CD8-positive, alpha-beta memory T cell (primary cell): Measurements from ENCODE around the gene PCDHGC5. TPM values are rescaled to one million over a fixed set of nuclear protein-coding genes. Genes with fewer than 3 reads are reported as not detected.

ENCODE experiments used
- CTCF ChIA-PET: fragments of 350-600 bp; sonication (Branson Sonifier 250); formaldehyde crosslinking; loops from one replicate; lab custom pipeline; 2021; ENCODE audit warnings: antibody characterized with exemption; lab: Charles Lee
- POLR2A ChIA-PET: fragments of 350-600 bp; sonication (Branson Sonifier 250); formaldehyde crosslinking; loops from one replicate; lab custom pipeline; 2021; ENCODE audit warnings: antibody characterized with exemption; lab: Charles Lee
- DNase-seq, 5 donors: peaks; one replicate each; pipeline versions ENCODE4 v3.0.0 to v3.0.0-alpha.2; 2020 to 2022; ENCODE audit warnings: mixed read lengths in 1 of 5
- H3K27ac ChIP-seq: one replicate; pipeline ENCODE4 v1.7.0; 2013; ENCODE audit warnings: low read depth, mild to moderate bottlenecking, low read length, moderate library complexity
- H3K27me3 ChIP-seq: 2 replicates; pipeline ENCODE4 v1.7.0; 2013; ENCODE audit warnings: low read length, mild to moderate bottlenecking; ENCODE audit not compliant: insufficient read depth, poor library complexity, severe bottlenecking
- H3K36me3 ChIP-seq: 2 replicates; pipeline ENCODE4 v1.7.0; 2013; ENCODE audit warnings: mild to moderate bottlenecking, low read length, moderate library complexity; ENCODE audit not compliant: insufficient read depth
- H3K4me1 ChIP-seq: 2 replicates; pipeline ENCODE4 v1.7.0; 2013; ENCODE audit warnings: mild to moderate bottlenecking, low read length, moderate library complexity; ENCODE audit not compliant: insufficient read depth
- H3K4me3 ChIP-seq: 2 replicates; pipeline ENCODE4 v1.7.0; 2013; ENCODE audit warnings: mild to moderate bottlenecking, low read length
- H3K9me3 ChIP-seq: 2 replicates; pipeline ENCODE4 v1.7.0; 2013; ENCODE audit warnings: mild to moderate bottlenecking, low read length
- H3K27ac Mint-ChIP-seq, 8 donors: one replicate each; pipeline ENCODE4 v1.8.0; 2020 to 2021; ENCODE audit warnings: mixed read lengths in 8 of 8, mild to moderate bottlenecking in 6 of 8, inconsistent platforms in 3 of 8, moderate library complexity in 3 of 8
- H3K27me3 Mint-ChIP-seq, 2 donors: one replicate each; pipeline ENCODE4 v1.8.0; 2020 to 2021; ENCODE audit warnings: mixed read lengths in 2 of 2, mild to moderate bottlenecking in 1 of 2, moderate library complexity in 1 of 2
- H3K36me3 Mint-ChIP-seq, 3 donors: one replicate each; pipeline ENCODE4 v1.8.0; 2020 to 2021; ENCODE audit warnings: mixed read lengths in 3 of 3, inconsistent platforms in 1 of 3, mild to moderate bottlenecking in 1 of 3
- H3K4me1 Mint-ChIP-seq, 3 donors: one replicate each; pipeline ENCODE4 v1.8.0; 2020 to 2021; ENCODE audit warnings: mixed read lengths in 3 of 3, inconsistent platforms in 1 of 3, mild to moderate bottlenecking in 1 of 3
- H3K4me3 Mint-ChIP-seq, 7 donors: one replicate each; pipeline ENCODE4 v1.8.0; 2020 to 2021; ENCODE audit warnings: mixed read lengths in 7 of 7, mild to moderate bottlenecking in 6 of 7, moderate library complexity in 4 of 7, inconsistent platforms in 2 of 7
- H3K9me3 Mint-ChIP-seq, 5 donors: one replicate each; pipeline ENCODE4 v1.8.0; 2020 to 2022; ENCODE audit warnings: mixed read lengths in 5 of 5, mild to moderate bottlenecking in 3 of 5, moderate library complexity in 2 of 5, inconsistent platforms in 1 of 5
- polyA plus RNA-seq: library from polyadenylated mRNA; unstranded; fragments of 300-500 nt; fragmentation: Illumina TruSeq; gene quantifications from one replicate; pipeline ENCODE4 v1.2.3, GENCODE V29; 2021
- total RNA-seq, 2 experiments: library from RNA; stranded (reverse); gene quantifications; one replicate each; pipeline ENCODE4 v1.2.3, GENCODE V29; 2021

Gene PCDHGC5
- total and polyA plus RNA-seq, 3 experiments from 2014 or later = not detected

- H3K4me3 ChIP-seq = peak overlapping the region; percentile 65
- POLR2A ChIA-PET = interaction anchor here (0.6 kb wide), 1 partner anchor 193 kb away, joined by 3 read pairs; no protein-coding TSS in a partner anchor
These were observed 23.0 kb downstream of the PCDHGC5 start for GRCh38 chr5:141511771-141512325.

GRCh38 chr5:141512390-141512910 lies 23.6 kb downstream of the PCDHGC5 start:
- Mint-ChIP-seq H3K36me3 (peaks cover 6 to 38% (median 12%) of the 10 kb centered on the region in 3 donors), H3K4me3 (peak overlapping the region; percentile 74 to 88 (median 85)), H3K9me3 (no peaks in the 10 kb centered on the region), H3K27ac (peak overlapping the region in 4 of 8 donors; percentile 27 to 74 (median 65)), H3K27me3 (peaks cover 0 to 1% of the 10 kb centered on the region in 2 donors), H3K4me1 (peaks cover 27 to 39% (median 33%) of the 10 kb centered on the region in 3 donors)
- H3K27ac ChIP-seq = no peak overlapping the region
- H3K4me1 ChIP-seq = peaks cover 23% of the 10 kb centered on the region
- peaks cover 22% of the 10 kb centered on the region for H3K36me3 ChIP-seq
- peak; percentile 67 to 88 (median 79) for DNase-seq
- H3K4me3 ChIP-seq = peak overlapping the region; percentile 65
- ChIA-PET CTCF (interaction anchor here (0.6 to 7.9 kb wide), 20 partner anchors 11 to 304 kb away, joined by 3 to 67 read pairs (median 4); partner anchors contain the start of genes PCDHB12, PCDHGA10, PCDHGA12 and TAF7), POLR2A (interaction anchor here (0.6 to 1.3 kb wide), 2 partner anchors 192 to 194 kb away, joined by 3 to 5 read pairs; partner anchors contain the start of gene TAF7)
- no peaks in the 10 kb centered on the region for H3K27me3 ChIP-seq
- no peaks in the 10 kb centered on the region for H3K9me3 ChIP-seq

More at GRCh38 chr5:141511771-141512325, 23.0 kb downstream of the PCDHGC5 start:
- Mint-ChIP-seq H3K4me1 (peaks cover 27 to 39% (median 33%) of the 10 kb centered on the region in 3 donors), H3K27ac (peak overlapping the region in 3 of 8 donors; percentile 29 to 81 (median 80)), H3K27me3 (peaks cover 0 to 1% of the 10 kb centered on the region in 2 donors), H3K4me3 (peak overlapping the region in 3 of 7 donors; percentile 34 to 85 (median 35)), H3K9me3 (no peaks in the 10 kb centered on the region), H3K36me3 (peaks cover 2 to 32% (median 10%) of the 10 kb centered on the region in 3 donors)
- no peaks in the 10 kb centered on the region for H3K9me3 ChIP-seq
- H3K4me1 ChIP-seq = peaks cover 23% of the 10 kb centered on the region
- CTCF ChIA-PET = interaction anchor here (1.5 to 7.9 kb wide), 12 partner anchors 11 to 193 kb away, joined by 3 to 67 read pairs (median 8); partner anchors contain the start of genes PCDHGA10, PCDHGA12 and TAF7
- no peak overlapping the region for H3K27ac ChIP-seq
- peaks cover 18% of the 10 kb centered on the region for H3K36me3 ChIP-seq
- no peaks in the 10 kb centered on the region for H3K27me3 ChIP-seq
- DNase-seq = no peak

- Histone ChIP-seq H3K4me3 (peak overlapping the region; percentile 65), H3K4me1 (peaks cover 23% of the 10 kb centered on the region), H3K27me3 (no peaks in the 10 kb centered on the region), H3K9me3 (no peaks in the 10 kb centered on the region), H3K36me3 (peaks cover 28% of the 10 kb centered on the region), H3K27ac (no peak overlapping the region)
- Mint-ChIP-seq H3K4me1 (peaks cover 27 to 39% (median 33%) of the 10 kb centered on the region in 3 donors), H3K36me3 (peaks cover 6 to 44% (median 15%) of the 10 kb centered on the region in 3 donors), H3K27ac (peak overlapping the region; percentile 10 to 84 (median 54)), H3K27me3 (peaks cover 0 to 1% of the 10 kb centered on the region in 2 donors), H3K4me3 (peak overlapping the region; percentile 74 to 88 (median 85)), H3K9me3 (no peaks in the 10 kb centered on the region)
- CTCF ChIA-PET = interaction anchor here (0.6 to 7.9 kb wide), 20 partner anchors 10 to 305 kb away, joined by 3 to 67 read pairs (median 4); partner anchors contain the start of genes PCDHB12, PCDHGA10, PCDHGA12 and TAF7
- POLR2A ChIA-PET = interaction anchor here (1.3 kb wide), 1 partner anchor 193 kb away, joined by 5 read pairs; the partner anchor contains the start of gene TAF7
- peak in 1 of 5 donors; percentile 22 for DNase-seq
These were observed 24.2 kb downstream of the PCDHGC5 start for GRCh38 chr5:141512911-141513626.

- H3K27me3 Mint-ChIP-seq = peaks cover 0 to 1% of the 10 kb centered on the region in 2 donors
- DNase-seq = peak in 3 of 5 donors; percentile 26 to 52 (median 27)
- peaks cover 23% of the 10 kb centered on the region for H3K4me1 ChIP-seq
- no peaks in the 10 kb centered on the region for H3K9me3 Mint-ChIP-seq
- peaks cover 7 to 51% (median 17%) of the 10 kb centered on the region in 3 donors for H3K36me3 Mint-ChIP-seq
- no peaks in the 10 kb centered on the region for H3K9me3 ChIP-seq
- peaks cover 32% of the 10 kb centered on the region for H3K36me3 ChIP-seq
- peak overlapping the region; percentile 65 for H3K4me3 ChIP-seq
- no peaks in the 10 kb centered on the region for H3K27me3 ChIP-seq
- CTCF ChIA-PET = interaction anchor here (1.2 to 7.9 kb wide), 7 partner anchors 9 to 195 kb away, joined by 3 to 67 read pairs (median 12); partner anchors contain the start of genes PCDHGA10 and TAF7
- H3K27ac ChIP-seq = no peak overlapping the region
- POLR2A ChIA-PET = interaction anchor here (1.3 kb wide), 1 partner anchor 193 kb away, joined by 5 read pairs; the partner anchor contains the start of gene TAF7
- peak overlapping the region in 5 of 8 donors; percentile 70 to 90 (median 79) for H3K27ac Mint-ChIP-seq
- H3K4me1 Mint-ChIP-seq = peaks cover 27 to 39% (median 33%) of the 10 kb centered on the region in 3 donors
- peak overlapping the region; percentile 74 to 88 (median 85) for H3K4me3 Mint-ChIP-seq
These were observed 24.9 kb downstream of the PCDHGC5 start for GRCh38 chr5:141513627-141514329.

GRCh38 chr5:141514330-141515133 lies 25.7 kb downstream of the PCDHGC5 start:
- H3K36me3 ChIP-seq = peaks cover 39% of the 10 kb centered on the region

GRCh38 chr5:141515141-141515540 lies 26.3 kb downstream of the PCDHGC5 start:
- Histone ChIP-seq H3K27ac (no peak overlapping the region), H3K4me1 (peaks cover 23% of the 10 kb centered on the region), H3K36me3 (peaks cover 45% of the 10 kb centered on the region), H3K9me3 (no peaks in the 10 kb centered on the region), H3K27me3 (no peaks in the 10 kb centered on the region), H3K4me3 (no peak overlapping the region)
- Mint-ChIP-seq H3K9me3 (no peaks in the 10 kb centered on the region), H3K27me3 (peaks cover 0 to 1% of the 10 kb centered on the region in 2 donors), H3K27ac (peak overlapping the region in 6 of 8 donors; percentile 26 to 95 (median 53)), H3K36me3 (peaks cover 13 to 65% (median 21%) of the 10 kb centered on the region in 3 donors), H3K4me1 (peaks cover 27 to 39% (median 29%) of the 10 kb centered on the region in 3 donors), H3K4me3 (peak overlapping the region in 1 of 7 donors; percentile 63)
- ChIA-PET POLR2A (no interaction called here), CTCF (interaction anchor here (1.1 to 7.9 kb wide), 9 partner anchors 8 to 200 kb away, joined by 3 to 67 read pairs (median 4); partner anchors contain the start of genes PCDHGA10 and TAF7)
- DNase-seq = no peak

More at GRCh38 chr5:141514330-141515133, 25.7 kb downstream of the PCDHGC5 start:
- Histone ChIP-seq H3K9me3 (no peaks in the 10 kb centered on the region), H3K4me1 (peaks cover 23% of the 10 kb centered on the region), H3K27me3 (no peaks in the 10 kb centered on the region), H3K4me3 (no peak overlapping the region), H3K27ac (no peak overlapping the region)
- Mint-ChIP-seq H3K4me3 (peak overlapping the region in 3 of 7 donors; percentile 63 to 85 (median 85)), H3K27me3 (peaks cover 0 to 1% of the 10 kb centered on the region in 2 donors), H3K36me3 (peaks cover 13 to 59% (median 17%) of the 10 kb centered on the region in 3 donors), H3K9me3 (no peaks in the 10 kb centered on the region), H3K27ac (peak overlapping the region in 5 of 8 donors; percentile 29 to 79 (median 74)), H3K4me1 (peaks cover 27 to 39% (median 31%) of the 10 kb centered on the region in 3 donors)
- ChIA-PET POLR2A (no interaction called here), CTCF (interaction anchor here (1.1 to 7.9 kb wide), 10 partner anchors 9 to 199 kb away, joined by 3 to 67 read pairs (median 6); partner anchors contain the start of genes PCDHGA10 and TAF7)
- no peak for DNase-seq
